Hepatocyte (in vitro differentiated cells): ENCODE results near the gene NEDD8. TPM values are rescaled to one million over a fixed set of nuclear protein-coding genes. Genes with fewer than 3 reads are reported as not detected.

Experiments used
- DNase-seq: peaks from one replicate; pipeline ENCODE4 v3.0.0-alpha.2; 2016; ENCODE audit warnings: low spot score
- H2AFZ ChIP-seq: fragments of 200-600 bp; sonication (generic); 2 replicates; pipeline ENCODE4 v1.6.0; 2016; ENCODE audit warnings: antibody characterized with exemption, mild to moderate bottlenecking
- H3K27ac ChIP-seq: fragments of 200-600 bp; sonication (generic); 2 replicates; pipeline ENCODE4 v1.5.1; 2016; ENCODE audit warnings: mild to moderate bottlenecking
- H3K27me3 ChIP-seq: fragments of 200-600 bp; sonication (generic); 2 replicates; pipeline ENCODE4 v1.6.1; 2016
- H3K36me3 ChIP-seq: fragments of 200-600 bp; sonication (generic); replicated peaks from 2 replicates; pipeline ENCODE4 v1.5.1; 2016; ENCODE audit warnings: low read depth; ENCODE audit not compliant: insufficient read depth
- H3K4me1 ChIP-seq: fragments of 200-600 bp; sonication (generic); 2 replicates; pipeline ENCODE4 v1.5.1; 2016; ENCODE audit warnings: mild to moderate bottlenecking, moderate library complexity; ENCODE audit not compliant: insufficient read depth
- H3K4me2 ChIP-seq: fragments of 200-600 bp; sonication (generic); 2 replicates; pipeline ENCODE4 v1.6.0; 2016
- H3K4me3 ChIP-seq: fragments of 200-600 bp; sonication (generic); 2 replicates; pipeline ENCODE4 v1.5.1; 2016; ENCODE audit warnings: mild to moderate bottlenecking
- H3K79me2 ChIP-seq: fragments of 200-600 bp; sonication (generic); 2 replicates; pipeline ENCODE4 v1.6.0; 2017; ENCODE audit warnings: mild to moderate bottlenecking
- H3K9me2 ChIP-seq: fragments of 200-600 bp; sonication (generic); replicated peaks from 2 replicates; pipeline ENCODE4 v1.6.0; 2017; ENCODE audit warnings: mild to moderate bottlenecking; ENCODE audit not compliant: insufficient read depth
- H3K9me3 ChIP-seq: fragments of 200-600 bp; sonication (generic); 2 replicates; pipeline ENCODE4 v1.5.1; 2016; ENCODE audit warnings: low read depth, mild to moderate bottlenecking
- H4K20me1 ChIP-seq: fragments of 200-600 bp; sonication (generic); 2 replicates; pipeline ENCODE4 v1.6.0; 2016; ENCODE audit warnings: mild to moderate bottlenecking; ENCODE audit not compliant: insufficient read depth, poor library complexity, severe bottlenecking
- CTCF ChIP-seq: fragments of 200-600 bp; sonication (generic); IDR thresholded peaks from 2 replicates; pipeline ENCODE4 v1.5.1; 2016; ENCODE audit warnings: antibody characterized with exemption, mild to moderate bottlenecking; ENCODE audit not compliant: poor library complexity
- EZH2 ChIP-seq: fragments of 200-600 bp; sonication (generic); IDR thresholded peaks from 2 replicates; pipeline ENCODE4 v1.6.1; 2016; ENCODE audit warnings: antibody characterized with exemption, mild to moderate bottlenecking, borderline replicate concordance
- EZH2phosphoT487 ChIP-seq: fragments of 200-600 bp; sonication (generic); IDR thresholded peaks from one replicate; pipeline ENCODE4 v1.6.1; 2018; ENCODE audit warnings: antibody characterized with exemption, mild to moderate bottlenecking, low read depth, moderate library complexity; ENCODE audit not compliant: unreplicated experiment, severe bottlenecking
- WGBS: methylation state at CpG from one replicate; pipeline ENCODE4 v1.1.6; 2016; ENCODE audit warnings: low lambda C conversion rate; ENCODE audit errors: missing lambda C conversion rate; 5-methylcytosine and 5-hydroxymethylcytosine counted together
- polyA plus RNA-seq: library from polyadenylated mRNA; unstranded; fragments of >200 nt; fragmentation: Nextera tagmentation; extraction: Ambion mirVana; gene quantifications from 2 replicates; pipeline ENCODE4 v1.2.1, GENCODE V29; 2016
- total RNA-seq: library from RNA; depleted of rRNA; stranded (reverse); fragments of >200 nt; gene quantifications from 2 replicates; pipeline ENCODE4 v1.2.3, GENCODE V29; 2014

The NEDD8 gene
- total and polyA plus RNA-seq, 2 experiments from 2014 or later: 162 to 326 TPM

GRCh38 chr14:24197056-24197450 lies 35.1 kb downstream of the NEDD8 start:
- H3K4me2 ChIP-seq: peak overlapping the region; percentile 94
- H2AFZ ChIP-seq: no peak overlapping the region
- no peaks in the 10 kb centered on the region for H3K9me3 ChIP-seq
- H3K9me2 ChIP-seq: no peaks in the 10 kb centered on the region
- TF ChIP-seq EZH2phosphoT487 (no peak), EZH2 (no peak), CTCF (no peak)
- H3K27me3 ChIP-seq: no peaks in the 10 kb centered on the region
- peaks cover 63% of the 10 kb centered on the region for H3K79me2 ChIP-seq
- peak overlapping the region; percentile 99 for H3K27ac ChIP-seq
- peaks cover 13% of the 10 kb centered on the region for H3K4me1 ChIP-seq
- 95% methylated on average over 2 of the region's 2 CpGs for WGBS
- no peaks in the 10 kb centered on the region for H3K36me3 ChIP-seq
- no peak overlapping the region for H3K4me3 ChIP-seq
- no peaks in the 10 kb centered on the region for H4K20me1 ChIP-seq
- no peak for DNase-seq

GRCh38 chr14:24196071-24197055 lies 35.8 kb downstream of the NEDD8 start:
- H3K36me3 ChIP-seq: no peaks in the 10 kb centered on the region
- TF ChIP-seq CTCF: no peak
- no peak for TF ChIP-seq EZH2
- TF ChIP-seq EZH2phosphoT487: no peak
- DNase-seq: no peak
- peaks cover 65% of the 10 kb centered on the region for H3K79me2 ChIP-seq
- H3K4me3 ChIP-seq: peak overlapping the region; percentile 95
- 37% methylated on average over 33 of the region's 33 CpGs for WGBS
- no peaks in the 10 kb centered on the region for H4K20me1 ChIP-seq
- H3K9me2 ChIP-seq: no peaks in the 10 kb centered on the region
- H3K27me3 ChIP-seq: no peaks in the 10 kb centered on the region
- peaks cover 13% of the 10 kb centered on the region for H3K4me1 ChIP-seq
- peak overlapping the region; percentile 99 for H3K27ac ChIP-seq
- H3K9me3 ChIP-seq: no peaks in the 10 kb centered on the region
- H2AFZ ChIP-seq: peak overlapping the region; percentile 94
- H3K4me2 ChIP-seq: peak overlapping the region; percentile 94

GRCh38 chr14:24195186-24196070 lies 36.7 kb downstream of the NEDD8 start, which contains the start of gene TM9SF1:
TSS of gene TM9SF1 (minus strand) at chr14:24195441. CDS start at chr14:24195019, 422 bp downstream.
- Histone ChIP-seq H4K20me1 (no peaks in the 10 kb centered on the region), H3K27me3 (no peaks in the 10 kb centered on the region), H3K4me3 (peak within 1 kb of the TSS; percentile 95), H3K27ac (peak within 1 kb of the TSS; percentile 99), H2AFZ (peak within 1 kb of the TSS; percentile 94), H3K36me3 (no peaks in the 10 kb centered on the region), H3K4me1 (peaks cover 13% of the 10 kb centered on the region), H3K9me2 (no peaks in the 10 kb centered on the region), H3K9me3 (no peaks in the 10 kb centered on the region), H3K4me2 (peak within 1 kb of the TSS; percentile 94), H3K79me2 (peaks cover 64% of the 10 kb centered on the region)
- WGBS: 2% methylated on average over 82 of the region's 89 CpGs
- peak; percentile 92 for DNase-seq
- TF ChIP-seq EZH2phosphoT487: no peak
- TF ChIP-seq CTCF: no peak
- TF ChIP-seq EZH2: no peak
